Endothelial cell of umbilical vein (primary cell): ENCODE measurements around the gene CARD10. TPM values are rescaled to one million over a fixed set of nuclear protein-coding genes. Genes with fewer than 3 reads are reported as not detected.

Experiments
- BruUV-seq: library from RNA; stranded (reverse); fragments of 400-500 nt; replicated peaks from 2 replicates; lab custom pipeline; 2021; lab: Mats Ljungman, UMichigan
- CTCF ChIA-PET: fragments of 300-600, 350-600 bp; sonication (Branson Sonifier 250); formaldehyde crosslinking; loops from one replicate; lab custom pipeline; 2021; ENCODE audit warnings: antibody characterized with exemption, inconsistent platforms; lab: Charles Lee
- POLR2A ChIA-PET: fragments of 300-600, 350-600 bp; sonication (Branson Sonifier 250); formaldehyde crosslinking; loops from one replicate; lab custom pipeline; 2021; ENCODE audit warnings: antibody characterized with exemption, inconsistent platforms; lab: Charles Lee
- DNase-seq: peaks from one replicate; pipeline ENCODE4 v3.0.0-alpha.2; 2011; ENCODE audit warnings: low read depth, low spot score
- FAIRE-seq: peaks from 2 replicates; lab custom pipeline; 2011; peaks lifted over from hg19 to GRCh38; lab: Jason Lieb, UNC
- H2AFZ ChIP-seq: 2 replicates; pipeline ENCODE4 v1.6.0; 2012; ENCODE audit warnings: low read depth, low read length, control low read depth, inconsistent platforms
- H3K27ac ChIP-seq: 2 replicates; pipeline ENCODE4 v1.5.1; 2011; ENCODE audit warnings: low read depth, mild to moderate bottlenecking, control low read depth, low read length, moderate library complexity; ENCODE audit not compliant: insufficient read depth
- H3K27me3 ChIP-seq, 2 experiments: 2 replicates each; pipeline versions ENCODE4 v1.6.0 to v1.6.1; 2011; ENCODE audit warnings: low read length in 2 of 2, mixed read lengths in 1 of 2; ENCODE audit not compliant: control insufficient read depth in 2 of 2, insufficient read depth in 2 of 2
- H3K36me3 ChIP-seq, 2 experiments: 2 replicates in 1 of 2; 3 replicates in 1 of 2; pipeline ENCODE4 v1.5.1; 2011; ENCODE audit warnings: low read length in 2 of 2, mild to moderate bottlenecking in 1 of 2, moderate library complexity in 1 of 2; ENCODE audit not compliant: control insufficient read depth in 2 of 2, insufficient read depth in 2 of 2; ENCODE audit errors: extremely low read depth in 1 of 2
- H3K4me1 ChIP-seq: 3 replicates; pipeline ENCODE4 v1.5.1; 2011; ENCODE audit warnings: mild to moderate bottlenecking, low read length; ENCODE audit not compliant: control insufficient read depth, insufficient read depth; ENCODE audit errors: extremely low read depth
- H3K4me2 ChIP-seq: 2 replicates; pipeline ENCODE4 v1.6.1; 2011; ENCODE audit warnings: low read length, control low read depth, mixed read lengths; ENCODE audit not compliant: insufficient read depth
- H3K4me3 ChIP-seq, 3 experiments: fragments of 200-600 bp in 1 of 3; sonication (generic), shearing (Covaris generic) in 1 of 3; replicated peaks in 1 of 3; 2 replicates each; pipeline ENCODE4 v1.5.1; 2011 to 2016; ENCODE audit warnings: control low read depth in 3 of 3, low read length in 3 of 3, mild to moderate bottlenecking in 2 of 3, inconsistent platforms in 1 of 3, low read depth in 1 of 3, moderate library complexity in 1 of 3; ENCODE audit not compliant: insufficient read depth in 1 of 3
- H3K79me2 ChIP-seq: 2 replicates; pipeline ENCODE4 v1.6.0; 2012; ENCODE audit warnings: low read length, inconsistent platforms; ENCODE audit not compliant: control insufficient read depth, insufficient read depth
- H3K9ac ChIP-seq: replicated peaks from 2 replicates; pipeline ENCODE3; 2011; ENCODE audit warnings: low read length, control low read depth; ENCODE audit not compliant: insufficient read depth; ENCODE audit errors: extremely low read depth
- H3K9me1 ChIP-seq: replicated peaks from 3 replicates; pipeline ENCODE4 v1.6.0; 2011; ENCODE audit warnings: mild to moderate bottlenecking, low read length; ENCODE audit not compliant: control insufficient read depth, insufficient read depth; ENCODE audit errors: extremely low read depth
- H3K9me3 ChIP-seq: replicated peaks from 2 replicates; pipeline ENCODE4 v1.5.1; 2012; ENCODE audit warnings: low read length, inconsistent platforms; ENCODE audit not compliant: control insufficient read depth, insufficient read depth
- H4K20me1 ChIP-seq: replicated peaks from 2 replicates; pipeline ENCODE3; 2011; ENCODE audit warnings: mild to moderate bottlenecking, low read length; ENCODE audit not compliant: control insufficient read depth, insufficient read depth; ENCODE audit errors: extremely low read depth
- EZH2 ChIP-seq: IDR thresholded peaks from 2 replicates; pipeline ENCODE4 v1.6.1; 2012; ENCODE audit warnings: borderline replicate concordance, low read depth, mild to moderate bottlenecking, moderate library complexity, low read length, inconsistent platforms; ENCODE audit not compliant: severe bottlenecking
- GATA2 ChIP-seq: IDR thresholded peaks from 2 replicates; pipeline ENCODE4 v1.7.0; 2011; ENCODE audit warnings: low read depth, mild to moderate bottlenecking, moderate library complexity, mixed read lengths, low read length; ENCODE audit not compliant: insufficient read length, insufficient read depth
- MYC ChIP-seq: IDR thresholded peaks from one replicate; pipeline ENCODE4 v1.6.1; 2011; ENCODE audit warnings: mild to moderate bottlenecking, low read depth, low read length
- POLR2A ChIP-seq: IDR thresholded peaks from 2 replicates; pipeline ENCODE4 v1.6.1; 2012; ENCODE audit warnings: low read depth, mild to moderate bottlenecking, control low read depth, low read length
- dilution Hi-C: fragments of 300-500 bp; cut with MboI; formaldehyde crosslinking; loops from one replicate; pipeline ENCODE4 v1.15.0; 2019; ENCODE audit warnings: low sequenced_read_pairs; ENCODE audit not compliant: extremely low pct_ligation_motif_present
- intact Hi-C: fragments of 100-400 bp; cut with micrococcal nuclease; formaldehyde crosslinking; loops from one replicate; pipeline ENCODE4 v1.10.0; 2022
- polyA plus RNA-seq, 4 experiments: library from polyadenylated mRNA; depleted of rRNA in 3 of 4; stranded (reverse) in 3 of 4; unstranded in 1 of 4; fragments of >200 nt; gene quantifications; 2 replicates each; pipeline versions ENCODE4 v1.2.1 to v1.2.3, GENCODE V29; 2011 to 2012; ENCODE audit warnings: missing spikeins in 1 of 4
- total RNA-seq: library from RNA; stranded (reverse); gene quantifications from 2 replicates; pipeline ENCODE4 v1.2.3, GENCODE V29; 2021
- TF ChIP-seq, protein P1 (sequence below): IDR thresholded peaks from 2 replicates; pipeline ENCODE4 v1.6.1; 2011; ENCODE audit not compliant: insufficient read depth, insufficient read length
- TF ChIP-seq, protein P2 (sequence below), 2 donors: IDR thresholded peaks; 1 replicate in 1 of 2; 2 replicates in 1 of 2; pipeline ENCODE4 v1.5.1; 2011; ENCODE audit warnings: low read length in 2 of 2, mild to moderate bottlenecking in 2 of 2, moderate library complexity in 2 of 2, control low read depth in 1 of 2, inconsistent platforms in 1 of 2, low read depth in 1 of 2; ENCODE audit not compliant: insufficient read depth in 1 of 2; ENCODE audit errors: extremely low read depth in 1 of 2

The CARD10 gene
- total and polyA plus RNA-seq, 2 donors (not counting 3 experiments of a cell fraction or from before 2014, with no cell fraction given), result 36.1 to 39.5 TPM

- Histone ChIP-seq H3K27me3 (no peaks in the 10 kb centered on the region), H3K79me2 (no peaks in the 10 kb centered on the region), H3K4me2 (no peak overlapping the region), H4K20me1 (no peaks in the 10 kb centered on the region), H3K4me1 (peaks cover 23% of the 10 kb centered on the region), H3K9ac (no peak overlapping the region), H3K9me1 (no peaks in the 10 kb centered on the region), H3K36me3 (no peaks in the 10 kb centered on the region), H3K27ac (no peak overlapping the region), H3K4me3 (no peak overlapping the region), H2AFZ (no peak overlapping the region), H3K9me3 (no peaks in the 10 kb centered on the region)
- dilution Hi-C loops, result no loop called here
- DNase-seq (no peak), FAIRE-seq (no peak)
- POLR2A ChIA-PET, result no interaction called here
- no TSS peak for BruUV-seq
- intact Hi-C loops, result no loop called here
- TF ChIP-seq GATA2 (no peak), EZH2 (no peak), POLR2A (no peak), MYC (no peak)
- TF ChIP-seq, protein P1, sequence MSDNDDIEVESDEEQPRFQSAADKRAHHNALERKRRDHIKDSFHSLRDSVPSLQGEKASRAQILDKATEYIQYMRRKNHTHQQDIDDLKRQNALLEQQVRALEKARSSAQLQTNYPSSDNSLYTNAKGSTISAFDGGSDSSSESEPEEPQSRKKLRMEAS, result no peak
- TF ChIP-seq, protein P2, sequence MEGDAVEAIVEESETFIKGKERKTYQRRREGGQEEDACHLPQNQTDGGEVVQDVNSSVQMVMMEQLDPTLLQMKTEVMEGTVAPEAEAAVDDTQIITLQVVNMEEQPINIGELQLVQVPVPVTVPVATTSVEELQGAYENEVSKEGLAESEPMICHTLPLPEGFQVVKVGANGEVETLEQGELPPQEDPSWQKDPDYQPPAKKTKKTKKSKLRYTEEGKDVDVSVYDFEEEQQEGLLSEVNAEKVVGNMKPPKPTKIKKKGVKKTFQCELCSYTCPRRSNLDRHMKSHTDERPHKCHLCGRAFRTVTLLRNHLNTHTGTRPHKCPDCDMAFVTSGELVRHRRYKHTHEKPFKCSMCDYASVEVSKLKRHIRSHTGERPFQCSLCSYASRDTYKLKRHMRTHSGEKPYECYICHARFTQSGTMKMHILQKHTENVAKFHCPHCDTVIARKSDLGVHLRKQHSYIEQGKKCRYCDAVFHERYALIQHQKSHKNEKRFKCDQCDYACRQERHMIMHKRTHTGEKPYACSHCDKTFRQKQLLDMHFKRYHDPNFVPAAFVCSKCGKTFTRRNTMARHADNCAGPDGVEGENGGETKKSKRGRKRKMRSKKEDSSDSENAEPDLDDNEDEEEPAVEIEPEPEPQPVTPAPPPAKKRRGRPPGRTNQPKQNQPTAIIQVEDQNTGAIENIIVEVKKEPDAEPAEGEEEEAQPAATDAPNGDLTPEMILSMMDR (IDR thresholded peaks at IDR 0.05; ENCODE audit: extremely low read depth in 1 of 2, insufficient read depth in 1 of 2, low read depth in 1 of 2, low read length in 2 of 2), result no peak
- CTCF ChIA-PET, result no interaction called here
These were observed 68.0 kb downstream of the CARD10 start for GRCh38 chr22:37451218-37451617.
